A673 (cell line): ENCODE results near the gene SP5. TPM values are rescaled to one million over a fixed set of nuclear protein-coding genes. Genes with fewer than 3 reads are reported as not detected.

ENCODE experiments used
- BruUV-seq: library from RNA; stranded (reverse); fragments of 400-500 nt; replicated peaks from 2 replicates; lab custom pipeline; 2021; lab: Mats Ljungman, UMichigan
- CTCF ChIA-PET: fragments of 300-600 bp; sonication (Branson Sonifier 250); formaldehyde crosslinking; loops from one replicate; lab custom pipeline; 2022; ENCODE audit warnings: antibody characterized with exemption; lab: Charles Lee
- POLR2A ChIA-PET: fragments of 300-600 bp; sonication (Branson Sonifier 250); formaldehyde crosslinking; loops from one replicate; lab custom pipeline; 2022; ENCODE audit warnings: antibody characterized with exemption; ENCODE audit not compliant: low non-redundant PET; lab: Charles Lee
- DNase-seq: peaks from one replicate; pipeline ENCODE4 v3.0.0-alpha.2; 2015; ENCODE audit warnings: low spot score
- H3K27ac ChIP-seq: fragments of 200-600 bp; sonication (generic); 2 replicates; pipeline ENCODE4 v1.5.1; 2016; ENCODE audit warnings: mixed run types, low read depth, mild to moderate bottlenecking, mixed read lengths, antibody characterized with exemption, low read length; ENCODE audit not compliant: poor library complexity, severe bottlenecking
- H3K27me3 ChIP-seq: fragments of 200-600 bp; sonication (generic); replicated peaks from 2 replicates; pipeline ENCODE4 v1.6.1; 2017; ENCODE audit warnings: mixed run types, low read depth, mild to moderate bottlenecking, mixed read lengths, antibody characterized with exemption, low read length; ENCODE audit not compliant: insufficient read depth, poor library complexity
- H3K36me3 ChIP-seq: fragments of 200-600 bp; sonication (generic); 2 replicates; pipeline ENCODE4 v1.6.1; 2016; ENCODE audit warnings: mixed run types, mild to moderate bottlenecking, mixed read lengths, antibody characterized with exemption, low read length; ENCODE audit not compliant: insufficient read depth, poor library complexity, severe bottlenecking
- H3K4me1 ChIP-seq: fragments of 200-600 bp; sonication (generic); 2 replicates; pipeline ENCODE4 v1.6.1; 2017; ENCODE audit warnings: mixed run types, mild to moderate bottlenecking, mixed read lengths, antibody characterized with exemption, low read length; ENCODE audit not compliant: insufficient read depth, poor library complexity, severe bottlenecking
- H3K4me3 ChIP-seq: fragments of 200-600 bp; sonication (generic); 2 replicates; pipeline ENCODE4 v1.5.1; 2016; ENCODE audit warnings: low read depth, mixed run types, mild to moderate bottlenecking, mixed read lengths, low read length; ENCODE audit not compliant: poor library complexity, severe bottlenecking
- H3K9me3 ChIP-seq: fragments of 200-600 bp; sonication (generic); 2 replicates; pipeline ENCODE4 v1.6.1; 2016; ENCODE audit warnings: mixed run types, low read depth, mild to moderate bottlenecking, mixed read lengths, antibody characterized with exemption, low read length; ENCODE audit not compliant: poor library complexity, severe bottlenecking
- CTCF ChIP-seq: fragments of 300-800, 200-600 bp; sonication (generic); conservative IDR thresholded peaks from 2 replicates; pipeline ENCODE4 v1.5.1; 2017; ENCODE audit warnings: low read depth, mild to moderate bottlenecking, antibody characterized with exemption, low read length, moderate library complexity, mixed read lengths
- EZH2 ChIP-seq: fragments of 200-600 bp; sonication (generic); IDR thresholded peaks from 2 replicates; pipeline ENCODE4 v1.6.1; 2017; ENCODE audit warnings: borderline replicate concordance, low read depth, mild to moderate bottlenecking, mixed read lengths, antibody characterized with exemption, low read length; ENCODE audit not compliant: poor library complexity, severe bottlenecking
- intact Hi-C: fragments of 100-400 bp; cut with micrococcal nuclease; formaldehyde crosslinking; loops from one replicate; pipeline ENCODE4 v1.10.0; 2022; ENCODE audit not compliant: unreplicated experiment
- total RNA-seq: library from RNA; stranded (reverse); gene quantifications from 2 replicates; pipeline ENCODE4 v1.2.3, GENCODE V29; 2021

SP5 gene
- total RNA-seq, 1 experiment from 2014 or later = not detected

- no peak overlapping the region for H3K27ac ChIP-seq
- TF ChIP-seq CTCF (no peak), EZH2 (no peak)
- no TSS peak for BruUV-seq
- H3K4me1 ChIP-seq = peaks cover 16% of the 10 kb centered on the region
- H3K27me3 ChIP-seq = peaks cover 95% of the 10 kb centered on the region
- no peaks in the 10 kb centered on the region for H3K9me3 ChIP-seq
- H3K36me3 ChIP-seq = no peaks in the 10 kb centered on the region
- intact Hi-C loops = loop anchor here (10.0 kb wide), 2 partner anchors 213 to 313 kb away; no protein-coding TSS in a partner anchor
- no peak for DNase-seq
- ChIA-PET CTCF (no interaction called here), POLR2A (no interaction called here)
- no peak overlapping the region for H3K4me3 ChIP-seq
Measured at GRCh38 chr2:170717991-170718589, 3.0 kb downstream of the SP5 start.

GRCh38 chr2:170719810-170720209 lies 4.7 kb downstream of the SP5 start:
- no TSS peak for BruUV-seq
- ChIA-PET CTCF (no interaction called here), POLR2A (no interaction called here)
- H3K9me3 ChIP-seq = no peaks in the 10 kb centered on the region
- H3K4me3 ChIP-seq = no peak overlapping the region
- DNase-seq = no peak
- intact Hi-C loops = loop anchor here (10.0 kb wide), 2 partner anchors 215 to 315 kb away; no protein-coding TSS in a partner anchor
- peaks cover 85% of the 10 kb centered on the region for H3K27me3 ChIP-seq
- no peak overlapping the region for H3K27ac ChIP-seq
- no peak for TF ChIP-seq CTCF
- TF ChIP-seq EZH2 = no peak
- peaks cover 16% of the 10 kb centered on the region for H3K4me1 ChIP-seq
- H3K36me3 ChIP-seq = no peaks in the 10 kb centered on the region

- Histone ChIP-seq H3K9me3 (no peaks in the 10 kb centered on the region), H3K36me3 (no peaks in the 10 kb centered on the region), H3K4me3 (no peak overlapping the region), H3K27ac (no peak overlapping the region), H3K4me1 (no peaks in the 10 kb centered on the region), H3K27me3 (peaks cover 77% of the 10 kb centered on the region)
- no peak for TF ChIP-seq CTCF
- no peak for TF ChIP-seq EZH2
- POLR2A ChIA-PET = no interaction called here
- intact Hi-C loops = no loop called here
- BruUV-seq = no TSS peak
- no peak for DNase-seq
- CTCF ChIA-PET = no interaction called here
Measured at GRCh38 chr2:170721678-170722077, 6.5 kb downstream of the SP5 start.
